ENCODE results near the gene FHIT.

The FHIT gene

GRCh38 chr3:60366486-60366885 lies 884.8 kb downstream of the FHIT start:
- no peak for DNase-seq

GRCh38 chr3:60365360-60365759 lies 885.9 kb downstream of the FHIT start:
- no peak for DNase-seq

- no peak for DNase-seq
Measured at GRCh38 chr3:60364475-60364874, 886.8 kb downstream of the FHIT start.

GRCh38 chr3:60363817-60364216 lies 887.4 kb downstream of the FHIT start:
- DNase-seq: peak; percentile 9

- DNase-seq: no peak
Measured at GRCh38 chr3:60355825-60356224, 895.4 kb downstream of the FHIT start.

- DNase-seq: no peak
Measured at GRCh38 chr3:60351481-60351880, 899.8 kb downstream of the FHIT start.

GRCh38 chr3:60344340-60344739 lies 906.9 kb downstream of the FHIT start:
- DNase-seq: no peak

- DNase-seq: no peak
Measured at GRCh38 chr3:60343831-60344230, 907.4 kb downstream of the FHIT start.

- DNase-seq: no peak
Measured at GRCh38 chr3:60339304-60339703, 911.9 kb downstream of the FHIT start.

GRCh38 chr3:60337421-60337820 lies 913.8 kb downstream of the FHIT start:
- no peak for DNase-seq

GRCh38 chr3:60336061-60336460 lies 915.2 kb downstream of the FHIT start:
- DNase-seq: no peak

- DNase-seq: no peak
Measured at GRCh38 chr3:60333710-60334109, 917.5 kb downstream of the FHIT start.

- DNase-seq: no peak
Measured at GRCh38 chr3:60330107-60330506, 921.1 kb downstream of the FHIT start.

GRCh38 chr3:60325610-60326170 lies 925.6 kb downstream of the FHIT start:
- no peak for DNase-seq

- DNase-seq: no peak
Measured at GRCh38 chr3:60323651-60324050, 927.6 kb downstream of the FHIT start.

GRCh38 chr3:60323180-60323579 lies 928.1 kb downstream of the FHIT start:
- DNase-seq: no peak

GRCh38 chr3:60322298-60322856 lies 928.9 kb downstream of the FHIT start:
- no peak for DNase-seq

- DNase-seq: no peak
Measured at GRCh38 chr3:60319179-60319858, 931.9 kb downstream of the FHIT start.

GRCh38 chr3:60316121-60316797 lies 935.0 kb downstream of the FHIT start:
- no peak for DNase-seq

GRCh38 chr3:60313951-60314461 lies 937.2 kb downstream of the FHIT start:
- no peak for DNase-seq

- no peak for DNase-seq
Measured at GRCh38 chr3:60313231-60313798, 937.9 kb downstream of the FHIT start.

- DNase-seq: no peak
Measured at GRCh38 chr3:60309539-60310268, 941.5 kb downstream of the FHIT start.

GRCh38 chr3:60308808-60309207 lies 942.4 kb downstream of the FHIT start:
- DNase-seq: no peak

All from NCI-H1694 (cell line).